ENCODE data around the gene RPL36AL. TPM values are rescaled to one million over a fixed set of nuclear protein-coding genes. Genes with fewer than 3 reads are reported as not detected.
"Not testable (repeated sequence)": the region's sequence is repeated elsewhere in the genome, so short reads cannot be mapped to it uniquely, and the experiment has no call there.

RPL36AL gene
- total RNA-seq, 4 donors from 2014 or later = 22.8 to 248 (median 137) TPM

- 0 to 1% methylated on average over 8 to 50 of the region's 65 CpGs for WGBS, 2 donors (ENCODE audit: low coverage in 1 of 2)
- intact Hi-C loops (cut with DNase I; ENCODE audit: low total_unique reads) (no loop called here), in situ Hi-C loops (cut with MboI; ENCODE audit: low pct_ligation_motif_present in 1 of 4, low pct_unique_long_range_greater_than_20kb in 1 of 4, low sequenced_read_pairs in 3 of 4) (no loop called here)
- Histone ChIP-seq H3K4me3 (peak overlapping the region; percentile 79 to 99 (median 93)), H3K36me3 (peaks cover 0 to 20% (median 3%) of the 10 kb centered on the region in 4 donors), H3K4me1 (peaks cover 5 to 58% (median 39%) of the 10 kb centered on the region in 4 donors), H3K9me3 (no peaks in the 10 kb centered on the region), H3K27me3 (no peaks in the 10 kb centered on the region), H3K27ac (peak overlapping the region; percentile 95 to 99 (median 96))
- peak; percentile 75 for DNase-seq
- TF ChIP-seq EP300 (IDR thresholded peaks at IDR 0.05; ENCODE audit: low read depth) (no peak), CTCF (IDR thresholded peaks at IDR 0.05) (peak in 1 of 5 experiments; percentile 3)
These were observed 872 bp upstream of the RPL36AL start for GRCh38 chr14:49621114-49621881.

GRCh38 chr14:49619730-49620129 is 696 bp downstream of the RPL36AL start:
- in situ Hi-C loops (cut with MboI; ENCODE audit: low pct_ligation_motif_present in 1 of 4, low pct_unique_long_range_greater_than_20kb in 1 of 4, low sequenced_read_pairs in 3 of 4) = no loop called here
- Histone ChIP-seq H3K36me3 (peaks cover 0 to 10% (median 3%) of the 10 kb centered on the region in 4 donors), H3K4me1 (peaks cover 5 to 54% (median 39%) of the 10 kb centered on the region in 4 donors), H3K27ac (peak overlapping the region; percentile 95 to 99 (median 96)), H3K27me3 (no peaks in the 10 kb centered on the region), H3K4me3 (peak overlapping the region; percentile 79 to 99 (median 90)), H3K9me3 (no peaks in the 10 kb centered on the region)
- TF ChIP-seq EP300 (IDR thresholded peaks at IDR 0.05; ENCODE audit: low read depth) (no peak), CTCF (IDR thresholded peaks at IDR 0.05) (no peak), POLR2AphosphoS5 (IDR thresholded peaks at IDR 0.05) (no peak), POLR2A (IDR thresholded peaks at IDR 0.05) (no peak)
- WGBS, 2 donors (ENCODE audit: low coverage in 1 of 2) = 1% methylated on average over 10 to 11 of the region's 11 CpGs
- no peak for DNase-seq
- intact Hi-C loops (cut with DNase I; ENCODE audit: low total_unique reads) = no loop called here

GRCh38 chr14:49619273-49619672 is 1.2 kb downstream of the RPL36AL start:
- H3K27me3 ChIP-seq; H3K9me3 ChIP-seq; intact Hi-C loops (cut with DNase I; ENCODE audit: low total_unique reads); in situ Hi-C loops (cut with MboI; ENCODE audit: low pct_ligation_motif_present in 1 of 4, low pct_unique_long_range_greater_than_20kb in 1 of 4, low sequenced_read_pairs in 3 of 4): not testable (repeated sequence)
- Histone ChIP-seq H3K4me1 (peaks cover 5 to 50% (median 37%) of the 10 kb centered on the region in 4 donors), H3K4me3 (peak overlapping the region; percentile 79 to 99 (median 90)), H3K27ac (peak overlapping the region; percentile 95 to 99 (median 96)), H3K36me3 (peaks cover 0 to 12% (median 3%) of the 10 kb centered on the region in 4 donors)
- 29 to 41% methylated on average over 6 to 19 of the region's 19 CpGs for WGBS, 2 donors (ENCODE audit: low coverage in 1 of 2)
- peak; percentile 25 for DNase-seq

GRCh38 chr14:49617852-49618519 is 2.4 kb downstream of the RPL36AL start:
- no peak overlapping the region for H3K27ac ChIP-seq
- TF ChIP-seq POLR2A (IDR thresholded peaks at IDR 0.05) = no peak
- intact Hi-C loops (cut with DNase I; ENCODE audit: low total_unique reads) = no loop called here
- H3K4me3 ChIP-seq = no peak overlapping the region
- WGBS, 2 donors (ENCODE audit: low coverage in 1 of 2) = 76% methylated on average over 4 to 6 of the region's 6 CpGs
- H3K9me3 ChIP-seq = no peaks in the 10 kb centered on the region
- in situ Hi-C loops (cut with MboI; ENCODE audit: low pct_ligation_motif_present in 1 of 4, low pct_unique_long_range_greater_than_20kb in 1 of 4, low sequenced_read_pairs in 3 of 4) = no loop called here
- H3K4me1 ChIP-seq = peaks cover 5 to 37% (median 24%) of the 10 kb centered on the region in 4 donors
- H3K36me3 ChIP-seq = peaks cover 0 to 14% (median 3%) of the 10 kb centered on the region in 4 donors
- DNase-seq = no peak
- no peaks in the 10 kb centered on the region for H3K27me3 ChIP-seq

GRCh38 chr14:49615776-49616175 is 4.7 kb downstream of the RPL36AL start:
- in situ Hi-C loops (cut with MboI; ENCODE audit: low pct_ligation_motif_present in 1 of 4, low pct_unique_long_range_greater_than_20kb in 1 of 4, low sequenced_read_pairs in 3 of 4) = no loop called here
- whole genome bisulfite sequencing, 2 donors (ENCODE audit: low coverage in 1 of 2) = 97 to 100% methylated on average over 2 to 6 of the region's 6 CpGs

More at GRCh38 chr14:49615776-49616175, 4.7 kb downstream of the RPL36AL start:
- intact Hi-C loops (cut with DNase I; ENCODE audit: low total_unique reads) = no loop called here
- no peak for DNase-seq
- no peaks in the 10 kb centered on the region for H3K27me3 ChIP-seq
- peaks cover 0 to 14% (median 3%) of the 10 kb centered on the region in 4 donors for H3K36me3 ChIP-seq
- no peak overlapping the region for H3K27ac ChIP-seq
- peaks cover 0 to 22% (median 8%) of the 10 kb centered on the region in 4 donors for H3K4me1 ChIP-seq
- H3K9me3 ChIP-seq = no peaks in the 10 kb centered on the region
- TF ChIP-seq POLR2A (IDR thresholded peaks at IDR 0.05) = no peak
- TF ChIP-seq POLR2AphosphoS5 (IDR thresholded peaks at IDR 0.05) = no peak
- no peak for TF ChIP-seq EP300 (IDR thresholded peaks at IDR 0.05; ENCODE audit: low read depth)
- H3K4me3 ChIP-seq = no peak overlapping the region

Measured in transverse colon (tissue), 4 donors.